Prostate gland (tissue), 2 donors: ENCODE measurements around the gene WWTR1. TPM values are rescaled to one million over a fixed set of nuclear protein-coding genes. Genes with fewer than 3 reads are reported as not detected.
A peak's percentile ranks its signal among the peaks of the same experiment; 100 is the strongest.

Source experiments
- DNase-seq: peaks from one replicate; pipeline ENCODE4 v3.0.0-alpha.2; 2019; ENCODE audit warnings: low spot score
- H3K27ac ChIP-seq, 2 donors: fragments of 200-600 bp; sonication (generic); 2 replicates each; pipeline ENCODE4 v1.5.1; 2017 to 2019
- H3K27me3 ChIP-seq: fragments of 200-600 bp; sonication (generic); replicated peaks from 2 replicates; pipeline ENCODE4 v1.5.1; 2019; ENCODE audit not compliant: insufficient read depth
- H3K36me3 ChIP-seq, 2 donors: fragments of 200-600 bp; sonication (generic); 1 replicate in 1 of 2; 2 replicates in 1 of 2; pipeline versions ENCODE4 v1.5.1 to v1.8.1; 2017 to 2019
- H3K4me1 ChIP-seq: fragments of 200-600 bp; sonication (generic); replicated peaks from 2 replicates; pipeline ENCODE4 v1.5.1; 2019
- H3K4me3 ChIP-seq, 2 donors: fragments of 200-600 bp; sonication (generic); 2 replicates each; pipeline ENCODE4 v1.5.1; 2017 to 2019
- H3K9me3 ChIP-seq: fragments of 200-600 bp; sonication (generic); 2 replicates; pipeline ENCODE4 v1.5.1; 2017
- POLR2A ChIP-seq: fragments of 450-650 bp; IDR thresholded peaks from one replicate; pipeline ENCODE4 v1.6.1; 2016; ENCODE audit warnings: antibody characterized with exemption, mild to moderate bottlenecking
- POLR2AphosphoS5 ChIP-seq: sonication (generic); formaldehyde crosslinking; IDR thresholded peaks from one replicate; pipeline ENCODE4 v1.6.1; 2017; ENCODE audit warnings: antibody characterized with exemption
- WGBS: methylation state at CpG from one replicate; pipeline ENCODE4 v1.1.5; 2018; 5-methylcytosine and 5-hydroxymethylcytosine counted together
- intact Hi-C: fragments of 100-400 bp; cut with DNase I; formaldehyde crosslinking; loops from one replicate; pipeline ENCODE4 v1.14.2; 2022
- total RNA-seq, 2 donors: library from RNA; depleted of rRNA; stranded (reverse); fragments of >200 nt; gene quantifications; one replicate each; pipeline ENCODE4 v1.1.0, GENCODE V29; 2016
- TF ChIP-seq, protein P1 (sequence below), 4 experiments: fragments of 200-600 bp in 2 of 4; fragments of 450-650 bp in 2 of 4; sonication (generic) in 2 of 4; IDR thresholded peaks; 1 replicate in 3 of 4; 2 replicates in 1 of 4; pipeline ENCODE4 v1.5.1; 2016 to 2019; ENCODE audit warnings: antibody characterized with exemption in 4 of 4, mild to moderate bottlenecking in 2 of 4, moderate library complexity in 2 of 4

WWTR1 gene
- total RNA-seq, result 10 to 100 TPM; 47.5 to 79.4 TPM

DNA sequence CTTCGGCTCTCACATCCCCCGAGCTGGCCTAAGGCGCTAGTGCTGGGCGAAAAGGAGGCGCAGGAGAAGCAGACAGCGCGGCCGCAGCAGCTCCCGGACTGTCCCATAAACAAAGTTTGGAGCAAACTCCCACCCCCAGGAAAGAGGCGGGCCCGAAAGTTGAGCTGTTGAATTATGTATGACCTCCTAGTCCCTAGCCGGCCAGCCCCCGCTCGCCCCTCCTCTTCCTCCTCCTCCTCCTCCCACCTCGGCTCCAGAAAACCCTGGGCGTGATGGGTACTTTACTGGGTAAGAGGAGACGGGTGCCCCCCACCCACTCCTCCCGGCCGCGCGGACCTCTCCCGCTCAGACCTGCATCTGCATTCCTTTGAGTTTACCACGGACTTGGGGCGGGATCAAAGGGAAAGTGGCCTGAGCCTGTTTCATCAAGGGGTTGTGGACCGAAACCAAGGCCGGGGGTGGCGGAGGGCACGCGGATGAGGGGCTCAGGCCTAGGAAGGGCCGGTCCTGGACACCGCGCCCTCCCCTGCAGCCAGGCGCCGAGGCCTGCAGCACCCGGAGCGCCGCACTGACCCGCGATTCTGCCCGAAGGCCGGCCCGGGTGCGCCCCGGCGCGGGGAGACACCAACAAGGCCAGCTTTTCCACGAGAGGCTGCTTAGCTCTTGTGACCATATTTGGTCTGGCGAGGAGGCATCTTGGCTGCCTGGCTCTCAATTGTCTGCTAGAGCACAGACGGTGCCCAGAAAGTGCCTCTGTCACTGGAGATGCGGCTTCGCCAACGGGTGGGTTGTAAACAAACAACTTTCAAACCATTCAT, at the start of gene WWTR1:
Gene WWTR1 (minus strand): TSS at position 100 of the 818 bp plus-strand sequence. CDS start 719 bp downstream, outside the sequence.
- Histone ChIP-seq H3K4me1 (no peaks in the 10 kb centered on the region), H3K36me3 (no peaks in the 10 kb centered on the region), H3K27me3 (no peaks in the 10 kb centered on the region), H3K27ac (peak within 1 kb of the TSS; percentile 99), H3K4me3 (peak within 1 kb of the TSS; percentile 65 to 72), H3K9me3 (no peaks in the 10 kb centered on the region)
- TF ChIP-seq, protein P1, sequence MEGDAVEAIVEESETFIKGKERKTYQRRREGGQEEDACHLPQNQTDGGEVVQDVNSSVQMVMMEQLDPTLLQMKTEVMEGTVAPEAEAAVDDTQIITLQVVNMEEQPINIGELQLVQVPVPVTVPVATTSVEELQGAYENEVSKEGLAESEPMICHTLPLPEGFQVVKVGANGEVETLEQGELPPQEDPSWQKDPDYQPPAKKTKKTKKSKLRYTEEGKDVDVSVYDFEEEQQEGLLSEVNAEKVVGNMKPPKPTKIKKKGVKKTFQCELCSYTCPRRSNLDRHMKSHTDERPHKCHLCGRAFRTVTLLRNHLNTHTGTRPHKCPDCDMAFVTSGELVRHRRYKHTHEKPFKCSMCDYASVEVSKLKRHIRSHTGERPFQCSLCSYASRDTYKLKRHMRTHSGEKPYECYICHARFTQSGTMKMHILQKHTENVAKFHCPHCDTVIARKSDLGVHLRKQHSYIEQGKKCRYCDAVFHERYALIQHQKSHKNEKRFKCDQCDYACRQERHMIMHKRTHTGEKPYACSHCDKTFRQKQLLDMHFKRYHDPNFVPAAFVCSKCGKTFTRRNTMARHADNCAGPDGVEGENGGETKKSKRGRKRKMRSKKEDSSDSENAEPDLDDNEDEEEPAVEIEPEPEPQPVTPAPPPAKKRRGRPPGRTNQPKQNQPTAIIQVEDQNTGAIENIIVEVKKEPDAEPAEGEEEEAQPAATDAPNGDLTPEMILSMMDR (IDR thresholded peaks at IDR 0.05), result peak in 1 of 4 experiments; percentile 40
- TF ChIP-seq POLR2A, result peak; percentile 98
- peak; percentile 94 for TF ChIP-seq POLR2AphosphoS5
- under 1% methylated on average over 51 of the region's 52 CpGs for whole genome bisulfite sequencing
- intact Hi-C loops, result loop anchor here (5.0 to 10.0 kb wide), 3 partner anchors 81 to 157 kb away; partner anchors contain the start of gene RNF13
- peak; percentile 98 for DNase-seq

DNA sequence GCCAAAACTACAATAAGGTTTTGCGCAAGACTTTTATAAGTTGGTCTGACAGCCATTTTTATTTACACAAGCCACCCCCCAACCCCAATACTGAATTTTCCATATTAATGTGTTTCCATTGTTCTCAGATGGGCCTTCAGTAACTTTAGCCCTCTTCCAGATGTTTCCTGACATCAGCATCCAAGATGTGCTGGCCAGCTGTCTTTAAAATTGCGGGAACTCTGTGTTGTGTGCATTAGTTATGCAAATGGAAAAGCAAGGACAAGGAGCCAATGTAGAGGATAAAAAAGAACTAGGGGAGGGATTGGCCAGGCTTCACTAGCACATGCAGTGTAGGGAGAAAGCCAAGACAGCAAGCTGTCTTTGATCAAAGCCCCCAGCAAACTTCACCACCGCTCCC, 49.1 kb upstream of the WWTR1 start:
- no peak overlapping the region for H3K4me3 ChIP-seq
- DNase-seq, result no peak
- intact Hi-C loops, result no loop called here
- WGBS, result 57% methylated on average over 3 of the region's 3 CpGs
- no peak overlapping the region for H3K27ac ChIP-seq
- H3K4me1 ChIP-seq, result no peaks in the 10 kb centered on the region
- TF ChIP-seq POLR2A (no peak), POLR2AphosphoS5 (no peak)
- TF ChIP-seq, protein P1 (IDR thresholded peaks at IDR 0.05), result no peak
- H3K36me3 ChIP-seq, result no peaks in the 10 kb centered on the region
- H3K9me3 ChIP-seq, result no peaks in the 10 kb centered on the region
- no peaks in the 10 kb centered on the region for H3K27me3 ChIP-seq

DNA sequence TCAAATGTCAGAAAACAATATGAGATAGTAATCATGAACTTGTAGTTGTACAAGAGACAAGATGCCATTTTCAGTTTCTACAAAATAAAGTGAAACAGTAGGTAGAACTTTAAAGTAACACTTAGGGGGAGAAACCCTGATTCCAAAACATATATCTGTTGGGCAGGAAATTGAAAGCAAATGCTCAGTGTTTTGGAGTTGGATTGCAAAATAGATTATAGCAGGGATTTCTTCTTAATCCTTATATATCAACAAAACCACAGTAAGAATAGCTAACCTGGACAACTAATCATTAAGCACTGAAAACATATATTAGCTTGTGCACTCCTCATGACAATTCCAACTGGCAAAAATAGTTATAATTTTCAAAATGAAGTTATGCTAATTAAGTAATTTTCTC, 47.6 kb upstream of the WWTR1 start:
- H3K27me3 ChIP-seq, result no peaks in the 10 kb centered on the region
- H3K4me1 ChIP-seq, result no peaks in the 10 kb centered on the region
- intact Hi-C loops, result no loop called here
- no peak overlapping the region for H3K4me3 ChIP-seq
- TF ChIP-seq, protein P1 (IDR thresholded peaks at IDR 0.05), result no peak
- no peak for TF ChIP-seq POLR2AphosphoS5
- TF ChIP-seq POLR2A, result no peak
- H3K36me3 ChIP-seq, result no peaks in the 10 kb centered on the region
- no peaks in the 10 kb centered on the region for H3K9me3 ChIP-seq
- H3K27ac ChIP-seq, result no peak overlapping the region
- DNase-seq, result no peak

DNA sequence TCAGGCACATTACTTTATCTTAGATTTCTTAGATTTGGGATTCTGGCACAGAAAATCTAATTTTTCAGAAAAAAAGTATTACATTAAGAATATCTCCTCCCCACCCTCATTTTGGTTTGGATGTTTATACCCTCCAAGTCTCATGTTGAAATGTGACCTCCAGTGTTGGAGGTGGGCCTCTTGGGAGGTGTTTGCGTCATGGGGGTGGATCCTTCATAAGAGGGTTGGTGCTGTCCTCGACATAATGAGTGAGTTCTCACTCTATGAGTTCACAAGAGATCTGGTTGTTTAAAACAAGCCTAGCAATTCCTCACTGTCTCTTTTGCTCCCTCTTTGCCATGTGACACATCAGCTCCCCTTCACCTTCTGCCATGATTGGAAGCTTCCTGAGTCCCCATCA, 45.6 kb upstream of the WWTR1 start:
- Histone ChIP-seq H3K4me3 (no peak overlapping the region), H3K27ac (no peak overlapping the region), H3K4me1 (no peaks in the 10 kb centered on the region), H3K9me3 (no peaks in the 10 kb centered on the region), H3K27me3 (no peaks in the 10 kb centered on the region), H3K36me3 (no peaks in the 10 kb centered on the region)
- no peak for DNase-seq
- 79% methylated on average over 2 of the region's 2 CpGs for WGBS
- intact Hi-C loops, result no loop called here
- TF ChIP-seq POLR2A (no peak), POLR2AphosphoS5 (no peak)
- TF ChIP-seq, protein P1 (IDR thresholded peaks at IDR 0.05), result no peak
